GM23338 (cell line): ENCODE data around the gene ERN1. TPM values are rescaled to one million over a fixed set of nuclear protein-coding genes. Genes with fewer than 3 reads are reported as not detected.

Experiments
- ATAC-seq: fragments of 200-7000 bp; cut with Tn5 transposase; 3 replicates; pipeline ENCODE4 v1.9.1; 2020
- DNase-seq: peaks from one replicate; pipeline ENCODE4 v3.0.0-alpha.2; 2015; ENCODE audit warnings: low spot score
- H2AFZ ChIP-seq: fragments of 200-600 bp; sonication (generic); 2 replicates; pipeline ENCODE4 v1.8.0; 2016; ENCODE audit warnings: antibody characterized with exemption, mild to moderate bottlenecking, moderate library complexity
- H3F3A ChIP-seq: fragments of 200-600 bp; sonication (generic); replicated peaks from 2 replicates; pipeline ENCODE4 v1.8.0; 2017; ENCODE audit warnings: antibody characterized with exemption, mixed run types, low read depth
- H3K27ac ChIP-seq: fragments of 200-600 bp; sonication (generic); 2 replicates; pipeline ENCODE4 v1.6.1; 2016; ENCODE audit warnings: low read depth
- H3K27me3 ChIP-seq: fragments of 200-600 bp; sonication (generic); 2 replicates; pipeline ENCODE4 v1.8.0; 2016; ENCODE audit warnings: mild to moderate bottlenecking, mixed run types, moderate library complexity; ENCODE audit not compliant: insufficient read depth
- H3K36me3 ChIP-seq: fragments of 200-600 bp; sonication (generic); 2 replicates; pipeline ENCODE4 v1.8.0; 2016; ENCODE audit warnings: mild to moderate bottlenecking; ENCODE audit not compliant: insufficient read depth
- H3K4me1 ChIP-seq: fragments of 200-600 bp; sonication (generic); 2 replicates; pipeline ENCODE4 v1.8.0; 2016; ENCODE audit warnings: mild to moderate bottlenecking, moderate library complexity; ENCODE audit not compliant: insufficient read depth
- H3K4me2 ChIP-seq: fragments of 200-600 bp; sonication (generic); 2 replicates; pipeline ENCODE4 v1.7.1; 2017; ENCODE audit warnings: mixed run types
- H3K4me3 ChIP-seq: fragments of 200-600 bp; sonication (generic); 2 replicates; pipeline ENCODE4 v1.6.1; 2016; ENCODE audit warnings: mixed run types
- H3K79me2 ChIP-seq: fragments of 200-600 bp; sonication (generic); replicated peaks from 2 replicates; pipeline ENCODE4 v1.8.0; 2017; ENCODE audit warnings: mild to moderate bottlenecking; ENCODE audit not compliant: insufficient read depth
- H3K9me2 ChIP-seq: fragments of 200-600 bp; sonication (generic); 2 replicates; pipeline ENCODE4 v1.8.0; 2017; ENCODE audit not compliant: insufficient read depth
- H4K20me1 ChIP-seq: fragments of 200-600 bp; sonication (generic); replicated peaks from 2 replicates; pipeline ENCODE4 v1.8.0; 2017; ENCODE audit warnings: mild to moderate bottlenecking; ENCODE audit not compliant: insufficient read depth
- H3K27ac Mint-ChIP-seq: 2 replicates; pipeline ENCODE4 v1.8.0; 2020; ENCODE audit warnings: inconsistent platforms, mild to moderate bottlenecking, moderate library complexity, mixed read lengths
- H3K27me3 Mint-ChIP-seq: 3 replicates; pipeline ENCODE4 v1.8.0; 2022; ENCODE audit warnings: low read depth, mild to moderate bottlenecking, moderate library complexity, mixed read lengths, inconsistent platforms; ENCODE audit not compliant: insufficient read depth, poor library complexity
- H3K36me3 Mint-ChIP-seq: 3 replicates; pipeline ENCODE4 v1.8.0; 2021; ENCODE audit warnings: low read depth, mild to moderate bottlenecking, inconsistent platforms, moderate library complexity, mixed read lengths
- H3K4me1 Mint-ChIP-seq: 3 replicates; pipeline ENCODE4 v1.8.0; 2020; ENCODE audit warnings: mild to moderate bottlenecking, inconsistent platforms, mixed read lengths
- H3K4me3 Mint-ChIP-seq: 3 replicates; pipeline ENCODE4 v1.8.0; 2021; ENCODE audit warnings: moderate library complexity, mild to moderate bottlenecking, inconsistent platforms, mixed read lengths
- H3K9me3 Mint-ChIP-seq: 3 replicates; pipeline ENCODE4 v1.8.0; 2020; ENCODE audit warnings: moderate library complexity, mild to moderate bottlenecking, inconsistent platforms, mixed read lengths
- CREB1 ChIP-seq: fragments of 250-450 bp; sonication (Bioruptor Pico); IDR thresholded peaks from 2 replicates; pipeline ENCODE4 v1.5.0; 2020; ENCODE audit warnings: low read depth, mild to moderate bottlenecking, moderate library complexity
- CTCF ChIP-seq, 2 experiments: fragments of 200-600 bp in 1 of 2; sonication (generic) in 1 of 2; conservative IDR thresholded peaks; 2 replicates each; pipeline versions ENCODE4 v1.5.1 to v1.6.1; 2016 to 2017; ENCODE audit warnings: antibody characterized with exemption in 2 of 2, low read depth in 2 of 2, mild to moderate bottlenecking in 2 of 2, moderate library complexity in 1 of 2
- ETS1 ChIP-seq: IDR thresholded peaks from 2 replicates; pipeline ENCODE4 v1.6.1; 2016; ENCODE audit warnings: antibody characterized with exemption
- EZH2 ChIP-seq: fragments of 200-600 bp; sonication (generic); IDR thresholded peaks from one replicate; pipeline ENCODE4 v1.8.0; 2017; ENCODE audit warnings: antibody characterized with exemption, mild to moderate bottlenecking, low read depth; ENCODE audit not compliant: unreplicated experiment
- JUNB ChIP-seq: IDR thresholded peaks from one replicate; pipeline ENCODE4 v1.6.1; 2016; ENCODE audit warnings: antibody characterized with exemption; ENCODE audit not compliant: unreplicated experiment
- NANOG ChIP-seq: IDR thresholded peaks from 2 replicates; pipeline ENCODE4 v1.6.1; 2016; ENCODE audit warnings: antibody characterized with exemption, borderline replicate concordance
- POLR2AphosphoS5 ChIP-seq: IDR thresholded peaks from 2 replicates; pipeline ENCODE4 v1.6.1; 2016; ENCODE audit warnings: antibody characterized with exemption, low read depth
- REST ChIP-seq: IDR thresholded peaks from one replicate; pipeline ENCODE4 v1.6.1; 2018; ENCODE audit warnings: antibody characterized with exemption; ENCODE audit not compliant: unreplicated experiment
- STAT1 ChIP-seq: IDR thresholded peaks from one replicate; pipeline ENCODE4 v1.6.1; 2016; ENCODE audit warnings: antibody characterized with exemption; ENCODE audit not compliant: unreplicated experiment
- ZNF114 ChIP-seq: fragments of 250-450 bp; sonication (Bioruptor Pico); IDR thresholded peaks from 2 replicates; pipeline ENCODE4 v1.5.0; 2020; ENCODE audit warnings: mild to moderate bottlenecking, moderate library complexity
- ZNF331 ChIP-seq: fragments of 250-450 bp; sonication (Bioruptor Pico); IDR thresholded peaks from 2 replicates; pipeline ENCODE4 v1.5.0; 2020; ENCODE audit warnings: low read depth, mild to moderate bottlenecking, moderate library complexity
- ZNF462 ChIP-seq: fragments of 250-450 bp; sonication (Bioruptor Pico); IDR thresholded peaks from 2 replicates; pipeline ENCODE4 v1.5.0; 2020; ENCODE audit warnings: mild to moderate bottlenecking, moderate library complexity
- polyA plus RNA-seq: library from polyadenylated mRNA; unstranded; fragments of >200 nt; fragmentation: Nextera tagmentation; extraction: Ambion mirVana; gene quantifications from 2 replicates; pipeline ENCODE4 v1.2.1, GENCODE V29; 2016
- total RNA-seq: library from RNA; depleted of rRNA; stranded (reverse); fragments of >200 nt; shearing (Covaris generic); gene quantifications from 2 replicates; pipeline ENCODE4 v1.2.3, GENCODE V29; 2014

The ERN1 gene
- total and polyA plus RNA-seq, 2 experiments from 2014 or later = 5.9 to 7.5 TPM

- TF ChIP-seq REST (no peak), NANOG (no peak), ETS1 (no peak), CREB1 (CRISPR knock-in tag) (no peak), JUNB (no peak), CTCF (conservative IDR thresholded peaks at IDR 0.05; ENCODE audit: low read depth in 2 of 2) (no peak), STAT1 (no peak), ZNF331 (CRISPR knock-in tag) (no peak), EZH2 (no peak), ZNF114 (no peak)
Observed at GRCh38 chr17:63995626-63996025, 134.3 kb downstream of the ERN1 start (continued).

DNA sequence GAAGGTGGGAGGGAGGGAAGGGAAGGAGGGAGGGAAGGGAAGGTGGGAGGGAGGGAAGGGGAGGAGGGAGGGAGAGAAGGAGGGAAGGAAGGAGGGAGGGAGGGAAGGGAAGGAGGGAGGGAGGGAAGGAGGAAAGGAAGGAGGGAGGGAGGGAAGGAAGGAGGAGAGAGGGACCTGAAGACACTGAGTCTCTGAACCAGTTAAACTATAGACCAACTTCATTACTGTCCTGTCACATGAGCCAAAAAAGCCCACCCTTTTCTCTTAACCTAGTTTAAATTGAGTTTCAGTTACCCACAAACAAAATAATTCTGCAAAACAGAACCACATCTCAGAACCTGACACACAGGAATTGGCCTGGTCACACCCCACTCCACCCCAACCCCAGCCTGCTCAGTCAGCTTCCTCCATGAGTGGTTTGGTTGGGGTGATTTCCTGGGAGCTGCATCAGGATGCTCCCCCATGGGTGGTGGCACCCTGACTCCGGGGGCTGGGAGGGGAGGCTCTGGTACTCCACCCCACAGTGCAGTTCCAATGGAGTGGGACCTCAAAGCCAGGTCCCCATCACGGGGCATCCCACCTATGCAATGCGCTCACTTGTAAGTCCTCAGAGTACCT is 136.5 kb downstream of the ERN1 start:
- no peaks in the 10 kb centered on the region for H3K36me3 ChIP-seq
- H3K27ac Mint-ChIP-seq = no peak overlapping the region
- TF ChIP-seq EZH2 (no peak), ZNF462 (CRISPR knock-in tag) (no peak), POLR2AphosphoS5 (no peak), CREB1 (CRISPR knock-in tag) (no peak), JUNB (no peak)

More for the DNA sequence above, 136.5 kb downstream of the ERN1 start:
- Histone ChIP-seq H3K27ac (no peak overlapping the region), H4K20me1 (no peaks in the 10 kb centered on the region), H3K27me3 (peaks cover 11% of the 10 kb centered on the region), H3K4me1 (peaks cover 11% of the 10 kb centered on the region), H3F3A (no peaks in the 10 kb centered on the region), H3K4me2 (no peak overlapping the region), H3K4me3 (no peak overlapping the region), H3K9me2 (no peaks in the 10 kb centered on the region), H2AFZ (no peak overlapping the region), H3K79me2 (no peaks in the 10 kb centered on the region)
- no peak for ATAC-seq
- Mint-ChIP-seq H3K9me3 (no peaks in the 10 kb centered on the region; the same call in 1 of the 3 replicates), H3K4me3 (no peak overlapping the region), H3K36me3 (no peaks in the 10 kb centered on the region; the same call in 2 of the 3 replicates), H3K4me1 (peaks cover 27% of the 10 kb centered on the region), H3K27me3 (peaks cover 18% of the 10 kb centered on the region)
- no peak for DNase-seq
